Karpas-422 (cell line): ENCODE measurements around the gene EIF4G1. TPM values are rescaled to one million over a fixed set of nuclear protein-coding genes. Genes with fewer than 3 reads are reported as not detected.

Experiments
- DNase-seq: peaks from one replicate; pipeline ENCODE4 v3.0.0-alpha.2; 2015
- H2AFZ ChIP-seq: fragments of 200-600 bp; sonication (generic); 2 replicates; pipeline ENCODE4 v1.6.1; 2014; ENCODE audit warnings: antibody characterized with exemption, low read length, mixed read lengths
- H3K27ac ChIP-seq: fragments of 200-600 bp; sonication (generic); 2 replicates; pipeline ENCODE4 v1.5.1; 2014; ENCODE audit warnings: mild to moderate bottlenecking, low read length, moderate library complexity
- H3K27me3 ChIP-seq: fragments of 200-600 bp; sonication (generic); 2 replicates; pipeline ENCODE4 v1.6.1; 2014; ENCODE audit warnings: low read length, mixed read lengths
- H3K36me3 ChIP-seq: fragments of 200-600 bp; sonication (generic); 2 replicates; pipeline ENCODE4 v1.6.1; 2014; ENCODE audit warnings: low read length, mixed read lengths; ENCODE audit not compliant: insufficient read depth
- H3K4me1 ChIP-seq: fragments of 200-600 bp; sonication (generic); 2 replicates; pipeline ENCODE4 v1.6.1; 2014; ENCODE audit warnings: mild to moderate bottlenecking, low read length, mixed read lengths
- H3K4me2 ChIP-seq: fragments of 200-600 bp; sonication (generic); 2 replicates; pipeline ENCODE4 v1.6.1; 2014; ENCODE audit warnings: low read length, low read depth, mild to moderate bottlenecking; ENCODE audit not compliant: poor library complexity, severe bottlenecking
- H3K4me3 ChIP-seq: fragments of 200-600 bp; sonication (generic); 2 replicates; pipeline ENCODE4 v1.5.1; 2014; ENCODE audit warnings: mild to moderate bottlenecking, antibody characterized with exemption, low read length, mixed read lengths
- H3K79me2 ChIP-seq: fragments of 200-600 bp; sonication (generic); 2 replicates; pipeline ENCODE4 v1.6.1; 2014; ENCODE audit warnings: mild to moderate bottlenecking, low read length, mixed read lengths
- H3K9ac ChIP-seq: fragments of 200-600 bp; sonication (generic); 2 replicates; pipeline ENCODE4 v1.6.0; 2014; ENCODE audit warnings: low read length
- H3K9me2 ChIP-seq: fragments of 200-600 bp; sonication (generic), shearing (Covaris generic); replicated peaks from 2 replicates; pipeline ENCODE4 v1.6.0; 2014; ENCODE audit warnings: mild to moderate bottlenecking, low read length, moderate library complexity; ENCODE audit not compliant: insufficient read depth
- H3K9me3 ChIP-seq: fragments of 300-700, 200-600 bp; sonication (generic); 2 replicates; pipeline ENCODE4 v1.6.1; 2014; ENCODE audit warnings: low read length, mixed read lengths
- H4K20me1 ChIP-seq: fragments of 200-600 bp; sonication (generic); 2 replicates; pipeline ENCODE4 v1.6.1; 2014; ENCODE audit warnings: mild to moderate bottlenecking, antibody characterized with exemption, low read length, low read depth; ENCODE audit not compliant: insufficient read depth
- total RNA-seq: library from RNA; depleted of rRNA; stranded (reverse); fragments of >200 nt; shearing (Covaris generic); gene quantifications from 2 replicates; pipeline ENCODE4 v1.2.3, GENCODE V29; 2014; ENCODE audit warnings: low replicate concordance

EIF4G1 gene
- total RNA-seq, 1 experiment from 2014 or later: 177 TPM

GRCh38 chr3:184346480-184347190, 32.2 kb downstream of the EIF4G1 start:
- no peak overlapping the region for H2AFZ ChIP-seq
- H3K27me3 ChIP-seq: no peaks in the 10 kb centered on the region
- H3K4me3 ChIP-seq: no peak overlapping the region
- H3K4me2 ChIP-seq: no peak overlapping the region
- H3K4me1 ChIP-seq: no peaks in the 10 kb centered on the region
- no peaks in the 10 kb centered on the region for H3K36me3 ChIP-seq
- DNase-seq: no peak
- no peaks in the 10 kb centered on the region for H4K20me1 ChIP-seq
- H3K9me3 ChIP-seq: no peaks in the 10 kb centered on the region
- no peaks in the 10 kb centered on the region for H3K79me2 ChIP-seq
- H3K9me2 ChIP-seq: no peaks in the 10 kb centered on the region
- no peak overlapping the region for H3K27ac ChIP-seq
- no peak overlapping the region for H3K9ac ChIP-seq

GRCh38 chr3:184347321-184348056, 33.1 kb downstream of the EIF4G1 start:
- Histone ChIP-seq H3K9ac (no peak overlapping the region), H3K4me1 (no peaks in the 10 kb centered on the region), H3K4me2 (no peak overlapping the region), H3K27ac (no peak overlapping the region), H3K36me3 (no peaks in the 10 kb centered on the region), H3K9me2 (no peaks in the 10 kb centered on the region), H2AFZ (no peak overlapping the region), H4K20me1 (no peaks in the 10 kb centered on the region), H3K9me3 (no peaks in the 10 kb centered on the region), H3K79me2 (no peaks in the 10 kb centered on the region), H3K4me3 (no peak overlapping the region), H3K27me3 (no peaks in the 10 kb centered on the region)
- DNase-seq: no peak

- H3K9me3 ChIP-seq: no peaks in the 10 kb centered on the region
- H3K4me2 ChIP-seq: no peak overlapping the region
- no peaks in the 10 kb centered on the region for H3K79me2 ChIP-seq
- no peaks in the 10 kb centered on the region for H3K9me2 ChIP-seq
- no peak overlapping the region for H2AFZ ChIP-seq
- no peak for DNase-seq
- no peak overlapping the region for H3K9ac ChIP-seq
- no peaks in the 10 kb centered on the region for H3K4me1 ChIP-seq
- no peak overlapping the region for H3K4me3 ChIP-seq
- H3K27ac ChIP-seq: no peak overlapping the region
- no peaks in the 10 kb centered on the region for H3K36me3 ChIP-seq
- H3K27me3 ChIP-seq: no peaks in the 10 kb centered on the region
- H4K20me1 ChIP-seq: no peaks in the 10 kb centered on the region
Measured at GRCh38 chr3:184348057-184348382, 33.6 kb downstream of the EIF4G1 start.

DNA sequence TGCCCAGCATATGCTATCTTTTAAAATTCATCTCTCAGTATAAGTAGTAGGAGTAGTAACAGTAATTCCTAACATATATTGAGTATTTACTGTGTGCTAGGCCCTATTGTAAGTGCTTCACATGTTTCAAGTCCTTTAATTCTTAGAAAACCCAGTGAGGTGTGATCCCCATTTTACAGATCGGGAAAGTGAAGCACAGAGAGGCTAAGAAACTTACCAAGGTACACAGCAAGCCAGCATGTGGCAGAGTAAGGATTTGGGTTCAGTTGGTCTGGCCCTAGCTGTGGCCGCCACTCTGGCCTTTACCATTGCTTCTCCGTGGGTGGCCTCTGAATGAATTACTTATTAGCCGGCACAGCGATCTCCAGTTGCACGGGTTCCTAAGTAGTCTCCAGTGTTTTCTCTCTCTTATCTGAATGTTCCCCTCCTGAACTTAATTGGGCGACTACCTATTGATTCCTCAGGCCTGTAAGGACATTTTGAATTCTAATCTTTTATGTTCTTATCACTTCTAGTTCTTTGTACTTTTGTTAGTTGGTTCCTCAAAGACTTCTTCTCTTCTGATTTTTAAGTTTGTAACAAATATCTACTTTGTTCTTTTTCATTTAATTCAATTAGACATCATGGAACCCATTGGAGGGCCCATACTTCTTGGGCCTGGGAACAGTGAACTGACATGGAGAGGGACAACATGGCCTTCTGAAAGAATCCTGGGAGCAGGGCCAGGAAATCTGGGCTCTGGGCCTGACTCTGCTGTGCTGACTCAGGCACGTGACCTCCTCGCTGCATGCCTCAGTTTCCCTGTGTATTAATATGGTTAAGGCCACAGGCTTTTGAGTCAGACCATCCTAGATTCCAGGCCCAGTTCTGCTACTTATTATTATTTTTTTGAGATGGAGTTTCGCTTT, 35.4 kb downstream of the EIF4G1 start:
- no peak for DNase-seq
- no peak overlapping the region for H3K4me2 ChIP-seq
- no peak overlapping the region for H3K27ac ChIP-seq
- H3K9me3 ChIP-seq: no peaks in the 10 kb centered on the region
- no peaks in the 10 kb centered on the region for H3K4me1 ChIP-seq
- no peak overlapping the region for H3K4me3 ChIP-seq
- H4K20me1 ChIP-seq: no peaks in the 10 kb centered on the region
- H3K9ac ChIP-seq: no peak overlapping the region
- no peak overlapping the region for H2AFZ ChIP-seq
- H3K79me2 ChIP-seq: no peaks in the 10 kb centered on the region
- H3K9me2 ChIP-seq: no peaks in the 10 kb centered on the region
- H3K36me3 ChIP-seq: no peaks in the 10 kb centered on the region
- H3K27me3 ChIP-seq: no peaks in the 10 kb centered on the region

GRCh38 chr3:184350618-184351017, 36.2 kb downstream of the EIF4G1 start:
- Histone ChIP-seq H3K79me2 (no peaks in the 10 kb centered on the region), H4K20me1 (no peaks in the 10 kb centered on the region), H3K4me2 (no peak overlapping the region), H3K4me1 (no peaks in the 10 kb centered on the region), H2AFZ (no peak overlapping the region), H3K36me3 (no peaks in the 10 kb centered on the region), H3K4me3 (no peak overlapping the region), H3K9ac (no peak overlapping the region), H3K9me3 (no peaks in the 10 kb centered on the region), H3K27ac (no peak overlapping the region), H3K9me2 (no peaks in the 10 kb centered on the region), H3K27me3 (no peaks in the 10 kb centered on the region)
- no peak for DNase-seq

DNA sequence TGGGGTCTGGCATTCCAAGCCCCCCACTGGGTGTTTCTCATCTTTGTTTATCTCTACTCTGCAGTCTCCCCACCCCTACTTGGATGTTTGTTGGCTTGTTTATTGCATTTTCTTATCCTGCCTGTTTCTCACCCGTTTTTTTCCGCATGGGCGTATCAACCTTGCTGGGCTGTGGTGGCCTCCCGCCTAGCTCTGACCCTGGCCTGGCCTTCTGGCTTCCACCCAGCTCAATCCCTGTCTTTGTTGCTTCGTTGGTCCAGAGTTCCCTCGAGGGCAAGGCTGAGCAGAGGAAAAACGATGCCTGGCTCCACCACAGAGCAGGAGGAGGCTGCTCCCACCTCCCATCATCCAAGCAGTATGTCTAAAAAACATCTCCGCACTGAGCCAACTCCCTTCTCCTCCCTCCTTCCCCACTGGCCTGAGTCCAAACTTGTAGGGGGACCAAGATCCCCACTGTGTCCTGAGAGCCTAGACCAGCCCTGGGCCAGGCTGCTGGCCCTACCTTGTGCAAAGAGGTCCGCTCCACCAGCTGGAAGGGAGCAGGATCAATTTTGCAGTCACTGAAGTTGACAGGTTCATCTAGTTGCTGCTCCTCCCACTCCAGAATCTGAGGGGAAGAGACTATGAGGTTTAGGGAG, 37.2 kb downstream of the EIF4G1 start:
- no peak overlapping the region for H3K4me2 ChIP-seq
- H3K9me3 ChIP-seq: no peaks in the 10 kb centered on the region
- no peaks in the 10 kb centered on the region for H3K79me2 ChIP-seq
- H3K27me3 ChIP-seq: no peaks in the 10 kb centered on the region
- H4K20me1 ChIP-seq: no peaks in the 10 kb centered on the region
- DNase-seq: no peak
- no peak overlapping the region for H3K4me3 ChIP-seq
- no peak overlapping the region for H3K27ac ChIP-seq
- no peak overlapping the region for H2AFZ ChIP-seq
- no peaks in the 10 kb centered on the region for H3K9me2 ChIP-seq
- no peaks in the 10 kb centered on the region for H3K4me1 ChIP-seq
- no peaks in the 10 kb centered on the region for H3K36me3 ChIP-seq
- H3K9ac ChIP-seq: no peak overlapping the region

DNA sequence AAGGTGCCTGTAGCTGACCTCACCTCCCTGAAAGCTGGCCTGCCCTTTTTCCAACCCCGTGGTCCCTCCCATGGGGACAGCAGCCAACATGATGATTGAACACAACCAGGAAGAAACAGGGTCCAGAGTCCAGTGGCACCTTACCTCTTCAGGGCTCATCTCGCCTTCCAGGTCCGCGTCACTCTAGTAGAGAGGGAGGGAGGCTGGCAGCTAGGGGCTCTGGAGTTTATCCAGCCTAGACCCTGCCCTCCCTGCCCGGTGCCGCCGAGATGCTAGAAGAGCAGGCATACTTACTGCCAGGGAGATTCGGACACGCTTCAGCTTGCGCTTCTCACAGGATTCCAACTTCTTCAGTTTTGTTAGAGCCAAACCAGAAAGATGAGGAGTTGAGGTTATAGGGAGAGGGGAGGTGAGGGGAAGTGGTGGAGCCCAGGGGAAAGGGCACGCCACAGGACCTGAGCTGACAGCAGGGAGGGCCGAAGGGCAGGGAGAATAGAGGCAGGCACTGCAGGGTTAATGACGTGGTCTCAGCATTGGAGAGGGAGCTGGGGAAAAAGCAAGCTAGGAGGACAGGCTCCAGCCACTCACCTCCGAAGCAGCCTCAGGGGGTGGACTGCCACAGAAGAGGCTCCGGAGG, 37.9 kb downstream of the EIF4G1 start:
- Histone ChIP-seq H3K4me3 (no peak overlapping the region), H3K4me1 (no peaks in the 10 kb centered on the region)

More for the DNA sequence above, 37.9 kb downstream of the EIF4G1 start:
- no peak overlapping the region for H3K9ac ChIP-seq
- H3K9me3 ChIP-seq: no peaks in the 10 kb centered on the region
- H4K20me1 ChIP-seq: no peaks in the 10 kb centered on the region
- no peaks in the 10 kb centered on the region for H3K27me3 ChIP-seq
- no peaks in the 10 kb centered on the region for H3K9me2 ChIP-seq
- H3K36me3 ChIP-seq: no peaks in the 10 kb centered on the region
- H2AFZ ChIP-seq: no peak overlapping the region
- no peaks in the 10 kb centered on the region for H3K79me2 ChIP-seq
- no peak overlapping the region for H3K4me2 ChIP-seq
- DNase-seq: no peak
- no peak overlapping the region for H3K27ac ChIP-seq
